Nephron progenitor cell (in vitro differentiated cells): ENCODE data around the gene RGS8.

Experiments
- DNase-seq: peaks from one replicate; pipeline ENCODE4 v3.0.0; 2021
- H3K27ac Mint-ChIP-seq: 2 replicates; pipeline ENCODE4 v1.8.0; 2021; ENCODE audit warnings: mild to moderate bottlenecking, moderate library complexity, mixed read lengths
- H3K27me3 Mint-ChIP-seq: 2 replicates; pipeline ENCODE4 v1.8.0; 2021; ENCODE audit warnings: mild to moderate bottlenecking, low read depth, mixed read lengths; ENCODE audit not compliant: poor library complexity
- H3K36me3 Mint-ChIP-seq: 2 replicates; pipeline ENCODE4 v1.8.0; 2021; ENCODE audit warnings: low read depth, mixed read lengths
- H3K4me1 Mint-ChIP-seq: 2 replicates; pipeline ENCODE4 v1.8.0; 2021; ENCODE audit warnings: mixed read lengths
- H3K4me3 Mint-ChIP-seq: 2 replicates; pipeline ENCODE4 v1.8.0; 2021; ENCODE audit warnings: mild to moderate bottlenecking, moderate library complexity, mixed read lengths
- H3K9me3 Mint-ChIP-seq: 2 replicates; pipeline ENCODE4 v1.8.0; 2021; ENCODE audit warnings: mild to moderate bottlenecking, moderate library complexity, mixed read lengths
- TF ChIP-seq, protein P1 (sequence below): fragments of 200-600 bp; sonication (generic); IDR thresholded peaks from 2 replicates; pipeline ENCODE4 v1.5.0; 2021; ENCODE audit warnings: antibody characterized with exemption

The RGS8 gene

DNA sequence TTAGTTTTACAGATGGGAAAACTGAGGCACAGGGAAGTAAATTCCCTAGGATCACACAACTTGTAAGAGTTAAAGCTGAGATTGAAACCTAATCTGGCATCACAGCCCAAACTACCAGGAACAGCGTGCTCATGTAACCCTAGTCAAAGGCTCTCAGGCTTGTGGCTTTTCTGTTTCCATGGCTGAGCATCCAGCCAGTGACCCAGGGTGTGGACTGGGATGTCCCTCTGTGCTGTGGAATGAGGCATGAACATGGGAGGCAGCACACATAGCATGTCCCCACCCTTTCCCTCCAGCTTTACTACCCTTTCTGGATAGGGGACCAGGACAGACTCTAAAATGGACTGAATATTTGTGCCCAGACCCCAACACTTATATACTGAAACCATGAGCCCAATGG is 45.1 kb downstream of the RGS8 start:
- Mint-ChIP-seq H3K27ac (peak overlapping the region; percentile 32), H3K27me3 (peaks cover 3% of the 10 kb centered on the region), H3K9me3 (no peaks in the 10 kb centered on the region), H3K4me1 (peaks cover 39% of the 10 kb centered on the region), H3K4me3 (no peak overlapping the region), H3K36me3 (no peaks in the 10 kb centered on the region)
- DNase-seq = no peak
- TF ChIP-seq, protein P1, sequence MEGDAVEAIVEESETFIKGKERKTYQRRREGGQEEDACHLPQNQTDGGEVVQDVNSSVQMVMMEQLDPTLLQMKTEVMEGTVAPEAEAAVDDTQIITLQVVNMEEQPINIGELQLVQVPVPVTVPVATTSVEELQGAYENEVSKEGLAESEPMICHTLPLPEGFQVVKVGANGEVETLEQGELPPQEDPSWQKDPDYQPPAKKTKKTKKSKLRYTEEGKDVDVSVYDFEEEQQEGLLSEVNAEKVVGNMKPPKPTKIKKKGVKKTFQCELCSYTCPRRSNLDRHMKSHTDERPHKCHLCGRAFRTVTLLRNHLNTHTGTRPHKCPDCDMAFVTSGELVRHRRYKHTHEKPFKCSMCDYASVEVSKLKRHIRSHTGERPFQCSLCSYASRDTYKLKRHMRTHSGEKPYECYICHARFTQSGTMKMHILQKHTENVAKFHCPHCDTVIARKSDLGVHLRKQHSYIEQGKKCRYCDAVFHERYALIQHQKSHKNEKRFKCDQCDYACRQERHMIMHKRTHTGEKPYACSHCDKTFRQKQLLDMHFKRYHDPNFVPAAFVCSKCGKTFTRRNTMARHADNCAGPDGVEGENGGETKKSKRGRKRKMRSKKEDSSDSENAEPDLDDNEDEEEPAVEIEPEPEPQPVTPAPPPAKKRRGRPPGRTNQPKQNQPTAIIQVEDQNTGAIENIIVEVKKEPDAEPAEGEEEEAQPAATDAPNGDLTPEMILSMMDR = no peak

DNA sequence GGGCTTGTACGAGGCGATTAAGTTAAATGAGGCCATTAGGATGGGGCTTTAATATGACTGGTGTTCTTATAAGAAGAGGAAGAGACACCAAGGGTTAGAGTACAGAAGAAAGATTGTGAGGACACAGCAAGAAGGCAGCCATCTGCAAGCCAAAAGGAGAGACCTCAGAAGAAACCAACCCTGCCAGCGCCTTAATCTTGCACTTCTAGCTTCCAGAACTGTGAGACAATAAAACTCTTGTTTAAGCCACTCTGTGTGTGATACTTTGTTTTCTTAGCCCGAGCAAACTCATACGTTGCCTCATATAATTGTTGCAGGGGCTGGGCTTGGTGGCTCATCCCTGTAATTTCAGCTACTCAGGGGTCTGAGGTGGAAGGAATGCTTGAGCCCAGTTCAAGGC is 46.6 kb downstream of the RGS8 start:
- Mint-ChIP-seq H3K27me3 (peaks cover 3% of the 10 kb centered on the region), H3K27ac (no peak overlapping the region), H3K36me3 (no peaks in the 10 kb centered on the region), H3K9me3 (no peaks in the 10 kb centered on the region), H3K4me3 (no peak overlapping the region), H3K4me1 (peaks cover 49% of the 10 kb centered on the region)
- DNase-seq = no peak
- TF ChIP-seq, protein P1 = no peak

DNA sequence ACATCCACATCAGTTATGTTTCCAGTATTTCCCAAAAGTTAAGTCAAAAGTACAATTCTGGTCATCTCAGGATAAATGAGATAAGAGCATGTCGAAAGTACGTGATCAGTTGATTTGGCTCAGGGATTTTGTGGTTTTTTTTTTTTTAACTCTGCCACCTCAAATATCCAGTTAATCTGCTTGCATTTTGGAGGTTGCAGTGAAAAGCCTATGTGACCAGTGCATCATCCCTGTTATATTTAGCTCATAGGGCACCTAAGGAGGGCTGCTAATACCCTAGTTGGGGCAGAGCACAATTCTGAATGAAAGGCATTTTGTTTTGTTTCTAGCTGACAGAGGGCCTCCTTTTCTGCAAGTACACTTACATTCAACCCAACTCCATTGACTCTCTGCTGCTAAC is 48.5 kb downstream of the RGS8 start:
- Mint-ChIP-seq H3K4me3 (no peak overlapping the region), H3K27ac (no peak overlapping the region), H3K36me3 (no peaks in the 10 kb centered on the region), H3K4me1 (peaks cover 68% of the 10 kb centered on the region), H3K9me3 (no peaks in the 10 kb centered on the region), H3K27me3 (peaks cover 3% of the 10 kb centered on the region)
- no peak for DNase-seq
- TF ChIP-seq, protein P1 = no peak
